CD14-positive monocyte (primary cell): ENCODE results near the gene TNNI2. TPM values are rescaled to one million over a fixed set of nuclear protein-coding genes. Genes with fewer than 3 reads are reported as not detected.

ENCODE experiments used
- DNase-seq, 3 donors: peaks; one replicate each; pipeline ENCODE4 v3.0.0-alpha.2; 2011 to 2022
- H2AFZ ChIP-seq: 2 replicates; pipeline ENCODE4 v1.6.0; 2012; ENCODE audit warnings: mild to moderate bottlenecking, low read depth, low read length, inconsistent platforms; ENCODE audit not compliant: insufficient read depth, poor library complexity, severe bottlenecking
- H3K27ac ChIP-seq, 2 donors: 1 replicate in 1 of 2; 2 replicates in 1 of 2; pipeline ENCODE4 v1.5.1; 2012 to 2013; ENCODE audit warnings: low read length in 2 of 2, control low read depth in 1 of 2, inconsistent platforms in 1 of 2, low read depth in 1 of 2, mild to moderate bottlenecking in 1 of 2
- H3K27me3 ChIP-seq, 2 donors: one replicate each; pipeline versions ENCODE4 v1.6.0 to v1.6.1; 2011 to 2013; ENCODE audit warnings: low read length in 2 of 2; ENCODE audit not compliant: control insufficient read depth in 2 of 2, insufficient read depth in 2 of 2
- H3K36me3 ChIP-seq, 2 donors: replicated peaks in 1 of 2; 1 replicate in 1 of 2; 2 replicates in 1 of 2; pipeline versions ENCODE4 v1.5.1 to v1.6.1; 2012 to 2013; ENCODE audit warnings: low read length in 2 of 2, control low read depth in 1 of 2, inconsistent platforms in 1 of 2, mild to moderate bottlenecking in 1 of 2; ENCODE audit not compliant: insufficient read depth in 2 of 2, control insufficient read depth in 1 of 2
- H3K4me1 ChIP-seq, 2 donors: 1 replicate in 1 of 2; 2 replicates in 1 of 2; pipeline versions ENCODE4 v1.5.1 to v1.6.1; 2012 to 2013; ENCODE audit warnings: low read length in 2 of 2, control low read depth in 1 of 2, inconsistent platforms in 1 of 2, mild to moderate bottlenecking in 1 of 2, moderate library complexity in 1 of 2; ENCODE audit not compliant: insufficient read depth in 2 of 2, control insufficient read depth in 1 of 2
- H3K4me2 ChIP-seq: replicated peaks from 2 replicates; pipeline ENCODE3; 2012; ENCODE audit warnings: low read length, moderate library complexity, mild to moderate bottlenecking; ENCODE audit not compliant: poor library complexity, severe bottlenecking; ENCODE audit errors: extremely low read depth
- H3K4me3 ChIP-seq, 3 experiments: fragments of 200-600 bp in 1 of 3; sonication (generic) in 1 of 3; replicated peaks in 1 of 3; 1 replicate in 2 of 3; 2 replicates in 1 of 3; pipeline ENCODE4 v1.5.1; 2011 to 2013; ENCODE audit warnings: low read length in 3 of 3, mild to moderate bottlenecking in 3 of 3, control low read depth in 2 of 3, low read depth in 2 of 3, inconsistent platforms in 1 of 3, moderate library complexity in 1 of 3
- H3K79me2 ChIP-seq: 2 replicates; pipeline ENCODE4 v1.6.0; 2012; ENCODE audit warnings: mild to moderate bottlenecking, control low read depth, inconsistent platforms, low read length, moderate library complexity; ENCODE audit not compliant: insufficient read depth
- H3K9ac ChIP-seq: 2 replicates; pipeline ENCODE4 v1.6.0; 2017; ENCODE audit warnings: low read length, mild to moderate bottlenecking; ENCODE audit not compliant: insufficient read depth, poor library complexity, severe bottlenecking
- H3K9me3 ChIP-seq, 2 donors: replicated peaks in 1 of 2; 1 replicate in 1 of 2; 2 replicates in 1 of 2; pipeline versions ENCODE4 v1.5.1 to v1.6.1; 2012 to 2013; ENCODE audit warnings: low read length in 2 of 2, control low read depth in 1 of 2; ENCODE audit not compliant: control insufficient read depth in 1 of 2, insufficient read depth in 1 of 2
- H4K20me1 ChIP-seq: 2 replicates; pipeline ENCODE4 v1.6.0; 2012; ENCODE audit warnings: mild to moderate bottlenecking, low read length, control low read depth, moderate library complexity; ENCODE audit not compliant: insufficient read depth
- H3K27ac Mint-ChIP-seq, 7 donors: one replicate each; pipeline ENCODE4 v1.8.0; 2020; ENCODE audit warnings: mild to moderate bottlenecking in 7 of 7, mixed read lengths in 7 of 7, moderate library complexity in 6 of 7, inconsistent platforms in 2 of 7
- H3K27me3 Mint-ChIP-seq, 3 donors: one replicate each; pipeline ENCODE4 v1.8.0; 2021 to 2022; ENCODE audit warnings: low read depth in 3 of 3, mild to moderate bottlenecking in 3 of 3, mixed read lengths in 3 of 3, moderate library complexity in 3 of 3, inconsistent platforms in 1 of 3
- H3K36me3 Mint-ChIP-seq, 2 donors: one replicate each; pipeline ENCODE4 v1.8.0; 2020; ENCODE audit warnings: mixed read lengths in 2 of 2, inconsistent platforms in 1 of 2, mild to moderate bottlenecking in 1 of 2
- H3K4me1 Mint-ChIP-seq: one replicate; pipeline ENCODE4 v1.8.0; 2020; ENCODE audit warnings: mild to moderate bottlenecking, mixed read lengths
- H3K4me3 Mint-ChIP-seq, 2 donors: one replicate each; pipeline ENCODE4 v1.8.0; 2020; ENCODE audit warnings: mild to moderate bottlenecking in 2 of 2, mixed read lengths in 2 of 2, moderate library complexity in 1 of 2
- H3K9me3 Mint-ChIP-seq, 7 donors: one replicate each; pipeline ENCODE4 v1.8.0; 2020 to 2022; ENCODE audit warnings: mixed read lengths in 7 of 7, mild to moderate bottlenecking in 6 of 7, moderate library complexity in 6 of 7, inconsistent platforms in 2 of 7
- WGBS: methylation state at CpG from one replicate; pipeline ENCODE4 v1.1.5; 2013; ENCODE audit warnings: missing lambda C conversion rate; ENCODE audit not compliant: insufficient coverage; 5-methylcytosine and 5-hydroxymethylcytosine counted together
- intact Hi-C, 2 donors: fragments of 100-400 bp; cut with micrococcal nuclease; formaldehyde crosslinking; loops; one replicate each; pipeline versions ENCODE4 v1.15.0 to v1.15.1; 2023
- polyA plus RNA-seq, 3 donors: library from polyadenylated mRNA; depleted of rRNA in 1 of 3; unstranded in 2 of 3; stranded (reverse) in 1 of 3; fragments of 300-500 nt in 2 of 3; fragments of >200 nt in 1 of 3; fragmentation: Illumina TruSeq in 2 of 3; gene quantifications; 1 replicate in 2 of 3; 2 replicates in 1 of 3; pipeline ENCODE4 v1.2.3, GENCODE V29; 2012 to 2021
- TF ChIP-seq, protein P1 (sequence below): fragments of 200-600 bp; IDR thresholded peaks from one replicate; pipeline ENCODE4 v1.8.0; 2022; ENCODE audit warnings: antibody characterized with exemption, mild to moderate bottlenecking

The TNNI2 gene
- polyA plus RNA-seq, 3 donors = 11.4 to 45.8 (median 11.7) TPM

DNA sequence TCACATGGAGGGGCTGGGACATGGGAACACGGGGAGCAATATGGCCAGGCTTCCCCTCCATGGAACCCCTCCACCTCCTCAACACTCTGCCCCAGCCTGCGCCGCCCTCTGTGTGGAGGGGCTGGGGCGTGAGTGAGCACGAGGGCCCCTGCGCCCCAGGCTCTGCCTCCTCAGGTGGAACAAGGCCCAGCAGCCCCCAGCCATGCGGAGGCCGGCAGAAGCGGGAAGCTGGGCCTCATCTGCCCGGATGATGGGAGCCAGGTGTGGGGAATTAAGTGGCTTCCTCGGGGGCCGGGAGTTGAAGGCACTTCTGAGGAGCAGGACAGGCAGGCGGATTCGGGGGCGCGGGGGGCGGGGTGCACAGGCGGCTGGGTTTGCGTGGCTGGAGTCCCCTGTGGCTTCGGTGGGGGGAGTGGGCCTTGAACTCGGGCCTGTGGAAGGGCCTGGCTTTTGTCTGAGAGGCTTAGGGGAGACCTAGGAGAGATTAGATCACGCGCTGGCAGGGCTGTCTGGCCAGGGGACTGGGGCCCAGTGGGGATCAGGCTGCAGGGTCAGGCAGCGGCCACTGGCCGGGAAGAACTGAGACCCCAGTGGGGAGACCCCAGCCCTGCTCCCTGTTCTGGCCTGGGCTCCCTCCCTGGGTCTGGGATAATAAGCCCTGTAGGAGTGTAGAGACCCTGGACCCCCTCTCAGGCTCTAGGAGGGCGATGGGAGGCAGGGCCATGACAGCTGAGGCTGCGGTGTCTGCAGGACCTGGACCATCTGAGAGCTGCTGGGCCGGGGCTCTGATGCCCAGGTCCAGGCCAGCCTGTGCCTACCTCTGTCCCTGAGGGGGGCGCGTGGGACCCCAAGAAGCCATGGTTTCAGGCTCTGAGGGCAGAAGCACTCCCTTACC lies 39.6 kb downstream of the TNNI2 start:
- no peaks in the 10 kb centered on the region for H3K9me3 Mint-ChIP-seq
- Histone ChIP-seq H2AFZ (no peak overlapping the region), H4K20me1 (peaks cover 98% of the 10 kb centered on the region), H3K36me3 (peaks cover 35 to 48% of the 10 kb centered on the region in 2 donors), H3K9me3 (no peaks in the 10 kb centered on the region), H3K27me3 (no peaks in the 10 kb centered on the region), H3K9ac (no peak overlapping the region), H3K4me3 (no peak overlapping the region), H3K4me2 (no peak overlapping the region), H3K79me2 (peaks cover 56% of the 10 kb centered on the region), H3K4me1 (peaks cover 40 to 70% of the 10 kb centered on the region in 2 donors), H3K27ac (no peak overlapping the region)
- 91% methylated on average over 17 of the region's 30 CpGs for WGBS
- peaks cover 0 to 3% (median 2%) of the 10 kb centered on the region in 3 donors for H3K27me3 Mint-ChIP-seq
- peaks cover 62% of the 10 kb centered on the region for H3K4me1 Mint-ChIP-seq
- no peak overlapping the region for H3K4me3 Mint-ChIP-seq
- no peak for DNase-seq
- peaks cover 33 to 49% of the 10 kb centered on the region in 2 donors for H3K36me3 Mint-ChIP-seq
- intact Hi-C loops = no loop called here
- TF ChIP-seq, protein P1, sequence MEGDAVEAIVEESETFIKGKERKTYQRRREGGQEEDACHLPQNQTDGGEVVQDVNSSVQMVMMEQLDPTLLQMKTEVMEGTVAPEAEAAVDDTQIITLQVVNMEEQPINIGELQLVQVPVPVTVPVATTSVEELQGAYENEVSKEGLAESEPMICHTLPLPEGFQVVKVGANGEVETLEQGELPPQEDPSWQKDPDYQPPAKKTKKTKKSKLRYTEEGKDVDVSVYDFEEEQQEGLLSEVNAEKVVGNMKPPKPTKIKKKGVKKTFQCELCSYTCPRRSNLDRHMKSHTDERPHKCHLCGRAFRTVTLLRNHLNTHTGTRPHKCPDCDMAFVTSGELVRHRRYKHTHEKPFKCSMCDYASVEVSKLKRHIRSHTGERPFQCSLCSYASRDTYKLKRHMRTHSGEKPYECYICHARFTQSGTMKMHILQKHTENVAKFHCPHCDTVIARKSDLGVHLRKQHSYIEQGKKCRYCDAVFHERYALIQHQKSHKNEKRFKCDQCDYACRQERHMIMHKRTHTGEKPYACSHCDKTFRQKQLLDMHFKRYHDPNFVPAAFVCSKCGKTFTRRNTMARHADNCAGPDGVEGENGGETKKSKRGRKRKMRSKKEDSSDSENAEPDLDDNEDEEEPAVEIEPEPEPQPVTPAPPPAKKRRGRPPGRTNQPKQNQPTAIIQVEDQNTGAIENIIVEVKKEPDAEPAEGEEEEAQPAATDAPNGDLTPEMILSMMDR = no peak
- no peak overlapping the region for H3K27ac Mint-ChIP-seq

DNA sequence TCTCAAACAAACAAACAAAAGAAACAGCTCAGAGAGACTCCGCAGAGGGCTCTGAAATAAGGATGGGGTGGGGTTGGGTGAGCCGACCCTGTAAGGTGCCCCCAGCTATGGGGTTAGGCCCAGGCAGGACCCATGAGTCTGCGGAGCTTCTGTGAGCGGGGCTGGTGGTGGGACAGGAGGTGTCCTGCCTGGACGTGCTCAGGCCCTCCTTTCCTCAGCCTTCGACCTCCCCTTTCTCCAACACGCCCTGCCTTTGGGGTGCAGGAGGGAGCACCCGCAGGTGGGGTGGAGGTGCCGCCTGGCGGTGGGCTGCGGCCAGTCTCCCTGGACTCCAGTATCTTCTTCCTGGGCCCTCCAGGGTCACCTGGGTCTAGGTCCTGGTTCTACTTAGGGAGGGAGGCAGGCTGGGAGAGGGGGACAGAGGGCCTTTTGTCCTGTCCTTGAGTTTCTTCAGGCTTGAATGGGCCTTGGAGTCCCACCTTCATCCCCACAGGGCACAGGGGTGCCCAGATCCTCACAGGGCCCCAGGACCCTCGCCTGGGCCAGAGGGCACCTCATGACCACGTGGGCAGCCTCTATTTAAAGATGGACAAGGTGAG lies 40.7 kb downstream of the TNNI2 start:
- TF ChIP-seq, protein P1 = no peak
- Histone ChIP-seq H3K27me3 (no peaks in the 10 kb centered on the region), H3K27ac (no peak overlapping the region), H2AFZ (no peak overlapping the region), H3K9me3 (no peaks in the 10 kb centered on the region), H3K4me2 (no peak overlapping the region), H3K9ac (no peak overlapping the region), H3K4me1 (peaks cover 40 to 68% of the 10 kb centered on the region in 2 donors), H3K36me3 (peaks cover 46 to 59% of the 10 kb centered on the region in 2 donors), H3K79me2 (peaks cover 50% of the 10 kb centered on the region), H3K4me3 (no peak overlapping the region), H4K20me1 (peaks cover 100% of the 10 kb centered on the region)
- no peak for DNase-seq
- peaks cover 32 to 49% of the 10 kb centered on the region in 2 donors for H3K36me3 Mint-ChIP-seq
- peak overlapping the region in 2 of 7 donors; percentile 46 to 68 for H3K27ac Mint-ChIP-seq
- H3K4me3 Mint-ChIP-seq = no peak overlapping the region
- peaks cover 57% of the 10 kb centered on the region for H3K4me1 Mint-ChIP-seq
- intact Hi-C loops = no loop called here
- peaks cover 0 to 3% (median 2%) of the 10 kb centered on the region in 3 donors for H3K27me3 Mint-ChIP-seq
- WGBS = 100% methylated on average over 6 of the region's 13 CpGs
- peaks cover 0 to 2% (median 0%) of the 10 kb centered on the region in 7 donors for H3K9me3 Mint-ChIP-seq
